HepG2 (cell line): ENCODE results near the gene STK39. TPM values are rescaled to one million over a fixed set of nuclear protein-coding genes. Genes with fewer than 3 reads are reported as not detected.

Experiments used
- FOXP1 ChIP-seq, 2 experiments: fragments of 450-650 bp in 1 of 2; IDR thresholded peaks; 2 replicates each; pipeline ENCODE4 v1.6.1; 2017 to 2018; ENCODE audit warnings: antibody characterized with exemption in 1 of 2
- MAZ ChIP-seq, 2 experiments: sonication (generic) in 1 of 2; formaldehyde crosslinking in 1 of 2; IDR thresholded peaks; 2 replicates each; pipeline versions ENCODE4 v1.5.0 to v1.6.1; 2012 to 2020; ENCODE audit warnings: low read depth in 2 of 2, mild to moderate bottlenecking in 2 of 2, borderline replicate concordance in 1 of 2, improper control_type of control experiment in 1 of 2, low read length in 1 of 2, missing genetic modification reagents in 1 of 2, moderate library complexity in 1 of 2
- NAIF1 ChIP-seq: sonication (generic); formaldehyde crosslinking; IDR thresholded peaks from 2 replicates; pipeline ENCODE4 v1.5.0; 2020; ENCODE audit warnings: mild to moderate bottlenecking, missing genetic modification reagents, borderline replicate concordance
- NCOR1 ChIP-seq: fragments of 200-600 bp; sonication (generic); IDR thresholded peaks from 2 replicates; pipeline ENCODE4 v1.7.0; 2017; ENCODE audit warnings: antibody characterized with exemption, low read length, borderline replicate concordance
- PLRG1 ChIP-seq: fragments of 450-650 bp; conservative IDR thresholded peaks from 2 replicates; pipeline ENCODE4 v1.6.1; 2016
- RXRB ChIP-seq: IDR thresholded peaks from 2 replicates; pipeline ENCODE4 v1.6.1; 2016; ENCODE audit warnings: borderline replicate concordance, missing genetic modification reagents, missing compliant biosample characterization
- SCMH1 ChIP-seq: sonication (generic); formaldehyde crosslinking; IDR thresholded peaks from 2 replicates; pipeline ENCODE4 v1.9.0; 2021; ENCODE audit warnings: missing genetic modification reagents, mild to moderate bottlenecking, borderline replicate concordance
- TBX3 ChIP-seq: fragments of 450-650 bp; IDR thresholded peaks from 2 replicates; pipeline ENCODE4 v1.6.1; 2017; ENCODE audit warnings: antibody characterized with exemption, mild to moderate bottlenecking, inconsistent platforms, borderline replicate concordance
- TEAD3 ChIP-seq: optimal IDR thresholded peaks from 2 replicates; pipeline ENCODE3; 2016; ENCODE audit warnings: borderline replicate concordance
- TOE1 ChIP-seq: sonication (generic); formaldehyde crosslinking; IDR thresholded peaks from 2 replicates; pipeline ENCODE4 v1.4.0; 2020; ENCODE audit warnings: mild to moderate bottlenecking, missing genetic modification reagents
- ZBTB20 ChIP-seq: sonication (generic); formaldehyde crosslinking; IDR thresholded peaks from 2 replicates; pipeline ENCODE4 v1.8.1; 2023; ENCODE audit warnings: missing genetic modification reagents, low read depth, mild to moderate bottlenecking, borderline replicate concordance
- ZNF10 ChIP-seq: sonication (generic); formaldehyde crosslinking; IDR thresholded peaks from 2 replicates; pipeline ENCODE4 v1.4.0; 2020; ENCODE audit warnings: mild to moderate bottlenecking, low read depth, missing genetic modification reagents, borderline replicate concordance
- ZNF337 ChIP-seq: sonication (generic); formaldehyde crosslinking; IDR thresholded peaks from 2 replicates; pipeline ENCODE4 v1.5.1; 2020; ENCODE audit warnings: missing genetic modification reagents, low read depth, mild to moderate bottlenecking, borderline replicate concordance
- polyA plus RNA-seq, 8 experiments: library from polyadenylated mRNA; depleted of rRNA in 3 of 8; stranded (reverse) in 7 of 8; unstranded in 1 of 8; fragments of >200 nt; fragmentation: Illumina TruSeq in 4 of 8; extraction: Trizol in 4 of 8; gene quantifications; 2 replicates each; pipeline versions ENCODE4 v1.2.1 to v1.2.3, GENCODE V29; 2011 to 2016; ENCODE audit warnings: low read depth in 4 of 8, missing spikeins in 1 of 8, mixed read lengths in 1 of 8; ENCODE audit not compliant: insufficient read depth in 1 of 8
- total RNA-seq, 5 experiments: library from RNA; depleted of rRNA; stranded (reverse); fragments of >200 nt; fragmentation: Illumina TruSeq; extraction: Trizol; gene quantifications; 2 replicates each; pipeline ENCODE4 v1.2.3, GENCODE V29; 2016; ENCODE audit warnings: low read depth in 1 of 5
- TF ChIP-seq, protein P1 (sequence below): sonication (generic); formaldehyde crosslinking; IDR thresholded peaks from 2 replicates; pipeline ENCODE4 v1.4.0; 2020; ENCODE audit warnings: mild to moderate bottlenecking, missing genetic modification reagents
- TF ChIP-seq, protein P2 (sequence below): sonication (generic); formaldehyde crosslinking; IDR thresholded peaks from 2 replicates; pipeline ENCODE4 v1.4.0; 2020; ENCODE audit warnings: mild to moderate bottlenecking, missing genetic modification reagents, borderline replicate concordance
- TF ChIP-seq, protein P3 (sequence below): sonication (generic); formaldehyde crosslinking; IDR thresholded peaks from 2 replicates; pipeline ENCODE4 v1.8.0; 2022; ENCODE audit warnings: missing genetic modification reagents, mild to moderate bottlenecking, inconsistent platforms, borderline replicate concordance
- TF ChIP-seq, protein P4 (sequence below): sonication (generic); formaldehyde crosslinking; IDR thresholded peaks from 2 replicates; pipeline ENCODE4 v1.4.0; 2020; ENCODE audit warnings: missing genetic modification reagents

The STK39 gene
- total and polyA plus RNA-seq, 2 of the 13 experiments (the other 11 are each of a cell fraction or from before 2014, with no cell fraction given) = 27.3 to 38.4 TPM

DNA sequence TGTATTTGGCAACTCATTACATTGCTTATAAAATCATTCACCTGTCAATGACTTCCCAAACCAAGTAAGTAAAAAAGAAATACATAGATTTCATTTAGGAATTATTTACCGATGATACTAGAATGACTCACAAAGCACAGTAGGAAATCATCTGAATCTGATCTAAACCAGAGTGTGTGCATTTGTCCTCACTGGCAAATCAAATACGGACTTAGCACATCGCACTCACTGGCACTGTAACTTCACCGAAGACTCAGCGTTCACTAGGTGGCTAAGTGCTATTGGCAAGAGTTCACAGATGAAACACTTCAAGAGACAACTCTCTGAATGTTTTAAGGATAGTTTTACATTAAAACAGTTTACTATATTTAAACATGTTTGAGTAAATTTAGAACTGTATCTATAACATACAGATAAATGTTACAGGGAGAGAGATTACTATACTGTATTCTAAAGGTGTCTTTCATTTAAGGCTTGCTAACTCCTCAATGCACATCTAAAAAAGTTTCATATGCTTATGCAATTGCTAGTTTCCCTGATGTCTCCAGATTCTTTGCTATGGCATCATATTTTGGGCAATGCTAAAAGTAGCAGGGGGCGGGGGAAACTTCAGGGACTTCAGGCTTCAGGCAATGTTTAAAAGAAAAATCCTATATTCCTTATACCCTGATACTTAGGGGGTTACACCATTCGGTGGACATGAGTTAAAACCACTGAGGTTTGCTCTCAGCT, 48.8 kb downstream of the STK39 start (continued):
- TF ChIP-seq, protein P1, sequence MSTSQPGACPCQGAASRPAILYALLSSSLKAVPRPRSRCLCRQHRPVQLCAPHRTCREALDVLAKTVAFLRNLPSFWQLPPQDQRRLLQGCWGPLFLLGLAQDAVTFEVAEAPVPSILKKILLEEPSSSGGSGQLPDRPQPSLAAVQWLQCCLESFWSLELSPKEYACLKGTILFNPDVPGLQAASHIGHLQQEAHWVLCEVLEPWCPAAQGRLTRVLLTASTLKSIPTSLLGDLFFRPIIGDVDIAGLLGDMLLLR (CRISPR knock-in tag) = no peak
- TF ChIP-seq ZNF337 (no peak), NAIF1 (CRISPR knock-in tag) (no peak), FOXP1 (IDR thresholded peaks at IDR 0.05) (no peak), FOXP1 (CRISPR knock-in tag; IDR thresholded peaks at IDR 0.05) (no peak), TOE1 (CRISPR knock-in tag) (no peak), MAZ (IDR thresholded peaks at IDR 0.05; ENCODE audit: borderline replicate concordance, low read depth, low read length) (no peak), MAZ (CRISPR knock-in tag; IDR thresholded peaks at IDR 0.05; ENCODE audit: low read depth) (no peak), ZBTB20 (no peak), NCOR1 (0 out of 2 replicates have a peak, but pooled peaks have one; percentile 10), ZNF10 (no peak), SCMH1 (CRISPR knock-in tag) (no peak), TEAD3 (CRISPR knock-in tag) (peak; percentile 15), PLRG1 (no peak), RXRB (CRISPR knock-in tag) (no peak), TBX3 (no peak)
- TF ChIP-seq, protein P2, sequence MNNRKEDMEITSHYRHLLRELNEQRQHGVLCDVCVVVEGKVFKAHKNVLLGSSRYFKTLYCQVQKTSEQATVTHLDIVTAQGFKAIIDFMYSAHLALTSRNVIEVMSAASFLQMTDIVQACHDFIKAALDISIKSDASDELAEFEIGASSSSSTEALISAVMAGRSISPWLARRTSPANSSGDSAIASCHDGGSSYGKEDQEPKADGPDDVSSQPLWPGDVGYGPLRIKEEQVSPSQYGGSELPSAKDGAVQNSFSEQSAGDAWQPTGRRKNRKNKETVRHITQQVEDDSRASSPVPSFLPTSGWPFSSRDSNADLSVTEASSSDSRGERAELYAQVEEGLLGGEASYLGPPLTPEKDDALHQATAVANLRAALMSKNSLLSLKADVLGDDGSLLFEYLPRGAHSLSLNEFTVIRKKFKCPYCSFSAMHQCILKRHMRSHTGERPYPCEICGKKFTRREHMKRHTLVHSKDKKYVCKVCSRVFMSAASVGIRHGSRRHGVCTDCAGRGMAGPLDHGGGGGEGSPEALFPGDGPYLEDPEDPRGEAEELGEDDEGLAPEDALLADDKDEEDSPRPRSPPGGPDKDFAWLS (CRISPR knock-in tag) = no peak
- TF ChIP-seq, protein P3, sequence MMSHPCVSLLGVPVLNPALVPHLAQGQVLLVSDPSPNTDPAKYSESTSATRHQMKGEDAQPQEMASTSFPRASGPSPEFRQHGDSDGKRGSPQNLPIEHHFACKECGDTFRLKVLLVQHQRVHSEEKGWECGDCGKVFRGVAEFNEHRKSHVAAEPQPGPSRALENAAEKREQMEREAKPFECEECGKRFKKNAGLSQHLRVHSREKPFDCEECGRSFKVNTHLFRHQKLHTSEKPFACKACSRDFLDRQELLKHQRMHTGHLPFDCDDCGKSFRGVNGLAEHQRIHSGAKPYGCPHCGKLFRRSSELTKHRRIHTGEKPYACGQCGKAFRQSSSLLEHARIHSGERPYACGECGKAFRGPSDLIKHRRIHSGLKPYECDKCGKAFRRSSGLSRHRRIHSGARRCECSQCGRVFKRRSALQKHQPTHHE (CRISPR knock-in tag) = no peak
- TF ChIP-seq, protein P4, sequence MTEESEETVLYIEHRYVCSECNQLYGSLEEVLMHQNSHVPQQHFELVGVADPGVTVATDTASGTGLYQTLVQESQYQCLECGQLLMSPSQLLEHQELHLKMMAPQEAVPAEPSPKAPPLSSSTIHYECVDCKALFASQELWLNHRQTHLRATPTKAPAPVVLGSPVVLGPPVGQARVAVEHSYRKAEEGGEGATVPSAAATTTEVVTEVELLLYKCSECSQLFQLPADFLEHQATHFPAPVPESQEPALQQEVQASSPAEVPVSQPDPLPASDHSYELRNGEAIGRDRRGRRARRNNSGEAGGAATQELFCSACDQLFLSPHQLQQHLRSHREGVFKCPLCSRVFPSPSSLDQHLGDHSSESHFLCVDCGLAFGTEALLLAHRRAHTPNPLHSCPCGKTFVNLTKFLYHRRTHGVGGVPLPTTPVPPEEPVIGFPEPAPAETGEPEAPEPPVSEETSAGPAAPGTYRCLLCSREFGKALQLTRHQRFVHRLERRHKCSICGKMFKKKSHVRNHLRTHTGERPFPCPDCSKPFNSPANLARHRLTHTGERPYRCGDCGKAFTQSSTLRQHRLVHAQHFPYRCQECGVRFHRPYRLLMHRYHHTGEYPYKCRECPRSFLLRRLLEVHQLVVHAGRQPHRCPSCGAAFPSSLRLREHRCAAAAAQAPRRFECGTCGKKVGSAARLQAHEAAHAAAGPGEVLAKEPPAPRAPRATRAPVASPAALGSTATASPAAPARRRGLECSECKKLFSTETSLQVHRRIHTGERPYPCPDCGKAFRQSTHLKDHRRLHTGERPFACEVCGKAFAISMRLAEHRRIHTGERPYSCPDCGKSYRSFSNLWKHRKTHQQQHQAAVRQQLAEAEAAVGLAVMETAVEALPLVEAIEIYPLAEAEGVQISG = no peak
